ENCODE data around the gene CD274.
"Not testable (repeated sequence)": the region's sequence is repeated elsewhere in the genome, so short reads cannot be mapped to it uniquely, and the experiment has no call there.

CD274 gene

GRCh38 chr9:5438301-5439162 lies 11.8 kb upstream of the CD274 start:
- FAIRE-seq, result no peak

GRCh38 chr9:5440426-5440825 lies 9.9 kb upstream of the CD274 start:
- FAIRE-seq, result no peak

GRCh38 chr9:5441043-5441442 lies 9.3 kb upstream of the CD274 start:
- FAIRE-seq, result no peak

- peak; percentile 89 for FAIRE-seq
Measured at GRCh38 chr9:5442400-5443011, 7.8 kb upstream of the CD274 start.

GRCh38 chr9:5443850-5444249 lies 6.5 kb upstream of the CD274 start:
- FAIRE-seq, result no peak

- not testable (repeated sequence) for FAIRE-seq
Measured at GRCh38 chr9:5445096-5445495, 5.2 kb upstream of the CD274 start.

- no peak for FAIRE-seq
Measured at GRCh38 chr9:5445886-5446285, 4.5 kb upstream of the CD274 start.

- FAIRE-seq, result no peak
Measured at GRCh38 chr9:5446451-5447236, 3.7 kb upstream of the CD274 start.

- no peak for FAIRE-seq
Measured at GRCh38 chr9:5447337-5447736, 3.0 kb upstream of the CD274 start.

- no peak for FAIRE-seq
Measured at GRCh38 chr9:5448016-5448415, 2.3 kb upstream of the CD274 start.

- no peak for FAIRE-seq
Measured at GRCh38 chr9:5448461-5449435, 1.6 kb upstream of the CD274 start.

- no peak for FAIRE-seq
Measured at GRCh38 chr9:5449521-5450358, 602 bp upstream of the CD274 start.

- FAIRE-seq, result no peak
Measured at GRCh38 chr9:5452286-5452609, 1.9 kb downstream of the CD274 start.

GRCh38 chr9:5453004-5453403 lies 2.7 kb downstream of the CD274 start:
- no peak for FAIRE-seq

- no peak for FAIRE-seq
Measured at GRCh38 chr9:5453673-5454072, 3.3 kb downstream of the CD274 start.

GRCh38 chr9:5455181-5455580 lies 4.8 kb downstream of the CD274 start:
- FAIRE-seq, result no peak

GRCh38 chr9:5459289-5459829 lies 9.0 kb downstream of the CD274 start:
- FAIRE-seq, result no peak

GRCh38 chr9:5460157-5460556 lies 9.8 kb downstream of the CD274 start:
- FAIRE-seq, result no peak

- FAIRE-seq, result not testable (repeated sequence)
Measured at GRCh38 chr9:5464831-5465330, 14.5 kb downstream of the CD274 start.

GRCh38 chr9:5466005-5466404 lies 15.7 kb downstream of the CD274 start:
- no peak for FAIRE-seq

GRCh38 chr9:5466766-5467165 lies 16.4 kb downstream of the CD274 start:
- no peak for FAIRE-seq

Data from A204.1 (cell line).